Mucosa of descending colon (tissue), 3 donors: ENCODE data around the gene SPDEF. TPM values are rescaled to one million over a fixed set of nuclear protein-coding genes. Genes with fewer than 3 reads are reported as not detected.

ENCODE experiments used
- ATAC-seq: fragments of 200-7000 bp; cut with Tn5 transposase; one replicate; pipeline ENCODE4 v1.9.1; 2020; ENCODE audit warnings: mild to moderate bottlenecking, moderate library complexity
- DNase-seq, 3 donors: peaks; one replicate each; pipeline ENCODE4 v3.0.0-alpha.2; 2020
- H3K36me3 ChIP-seq: fragments of 200-600 bp; one replicate; pipeline ENCODE4 v1.8.0; 2021; ENCODE audit warnings: low read depth, mild to moderate bottlenecking
- H3K4me1 ChIP-seq: fragments of 200-600 bp; one replicate; pipeline ENCODE4 v1.8.0; 2021; ENCODE audit warnings: low read depth, mild to moderate bottlenecking
- H3K4me3 ChIP-seq: fragments of 200-600 bp; one replicate; pipeline ENCODE4 v1.8.0; 2021; ENCODE audit warnings: mild to moderate bottlenecking
- H3K9me3 ChIP-seq: fragments of 200-600 bp; one replicate; pipeline ENCODE4 v1.8.0; 2021; ENCODE audit warnings: mild to moderate bottlenecking
- CTCF ChIP-seq: fragments of 200-600 bp; IDR thresholded peaks from one replicate; pipeline ENCODE4 v1.8.0; 2022; ENCODE audit warnings: antibody characterized with exemption, mild to moderate bottlenecking
- intact Hi-C, 2 donors: fragments of 100-400 bp; cut with DNase I in 1 of 2; cut with micrococcal nuclease in 1 of 2; formaldehyde crosslinking; loops; one replicate each; pipeline versions ENCODE4 v1.11.0 to v1.11.1; 2022; cut with DNase I, micrococcal nuclease
- total RNA-seq, 3 donors: library from RNA; stranded (reverse); fragmentation: NEBNext Ultra II Directional in 2 of 3; extraction: Animal tissue kit (Norgen Biotek cat#: 25700) in 2 of 3; gene quantifications; one replicate each; pipeline versions ENCODE4 v1.2.1 to v1.2.4, GENCODE V29; 2021 to 2023
- donor health status: DM: no; HTN: no; CAD: no; lungs with moderate emphysema.
- donor health status: DM: no; HTN: no; CAD: no.
- donor health status: DM: no; HTN: yes; CAD: no.

The SPDEF gene
- total RNA-seq, 3 donors from 2014 or later = 13.8 to 49.1 (median 38.2) TPM

GRCh38 chr6:34524971-34525370 is 31.2 kb downstream of the SPDEF start:
- no peaks in the 10 kb centered on the region for H3K9me3 ChIP-seq
- DNase-seq = no peak
- TF ChIP-seq CTCF = no peak
- H3K4me1 ChIP-seq = peaks cover 9% of the 10 kb centered on the region
- no peaks in the 10 kb centered on the region for H3K36me3 ChIP-seq
- no peak overlapping the region for H3K4me3 ChIP-seq
- ATAC-seq = no peak
- intact Hi-C loops = loop anchor here in 1 of 2 donors (10.0 kb wide), 1 partner anchor 80 kb away; no protein-coding TSS in a partner anchor

GRCh38 chr6:34524499-34524898 is 31.6 kb downstream of the SPDEF start:
- Histone ChIP-seq H3K4me1 (peaks cover 4% of the 10 kb centered on the region), H3K4me3 (no peak overlapping the region), H3K9me3 (no peaks in the 10 kb centered on the region), H3K36me3 (no peaks in the 10 kb centered on the region)
- no peak for DNase-seq
- TF ChIP-seq CTCF = no peak
- ATAC-seq = no peak
- intact Hi-C loops = loop anchor here in 1 of 2 donors (10.0 kb wide), 1 partner anchor 80 kb away; no protein-coding TSS in a partner anchor

- H3K4me3 ChIP-seq = no peak overlapping the region
- H3K36me3 ChIP-seq = no peaks in the 10 kb centered on the region
- DNase-seq (no peak), ATAC-seq (no peak)
- no peaks in the 10 kb centered on the region for H3K9me3 ChIP-seq
- intact Hi-C loops = loop anchor here in 1 of 2 donors (10.0 kb wide), 1 partner anchor 81 kb away; no protein-coding TSS in a partner anchor
- no peak for TF ChIP-seq CTCF
- peaks cover 4% of the 10 kb centered on the region for H3K4me1 ChIP-seq
Observed at GRCh38 chr6:34523441-34524206, 32.5 kb downstream of the SPDEF start.

GRCh38 chr6:34522761-34523160 is 33.4 kb downstream of the SPDEF start:
- TF ChIP-seq CTCF = no peak
- Histone ChIP-seq H3K36me3 (no peaks in the 10 kb centered on the region), H3K9me3 (no peaks in the 10 kb centered on the region), H3K4me1 (peaks cover 4% of the 10 kb centered on the region), H3K4me3 (no peak overlapping the region)
- DNase-seq (no peak), ATAC-seq (no peak)
- intact Hi-C loops = loop anchor here in 1 of 2 donors (10.0 kb wide), 1 partner anchor 82 kb away; no protein-coding TSS in a partner anchor

GRCh38 chr6:34521463-34522285 is 34.5 kb downstream of the SPDEF start:
- Histone ChIP-seq H3K36me3 (no peaks in the 10 kb centered on the region), H3K9me3 (no peaks in the 10 kb centered on the region), H3K4me1 (no peaks in the 10 kb centered on the region), H3K4me3 (no peak overlapping the region)
- intact Hi-C loops = loop anchor here in 1 of 2 donors (10.0 kb wide), 1 partner anchor 83 kb away; no protein-coding TSS in a partner anchor
- DNase-seq (no peak), ATAC-seq (no peak)
- no peak for TF ChIP-seq CTCF
